Suprapubic skin (tissue), 3 donors: ENCODE measurements around the gene EDC4.

ENCODE experiments used
- POLR2AphosphoS5 ChIP-seq, 3 donors: sonication (generic); formaldehyde crosslinking; IDR thresholded peaks; one replicate each; pipeline ENCODE4 v1.6.1; 2017; ENCODE audit warnings: antibody characterized with exemption in 3 of 3
- TF ChIP-seq, protein P1 (sequence below), 2 donors: fragments of 200-600 bp in 1 of 2; fragments of 450-650 bp in 1 of 2; sonication (generic) in 1 of 2; IDR thresholded peaks; one replicate each; pipeline ENCODE4 v1.5.1; 2016 to 2019; ENCODE audit warnings: antibody characterized with exemption in 2 of 2, mild to moderate bottlenecking in 1 of 2, moderate library complexity in 1 of 2

DNA sequence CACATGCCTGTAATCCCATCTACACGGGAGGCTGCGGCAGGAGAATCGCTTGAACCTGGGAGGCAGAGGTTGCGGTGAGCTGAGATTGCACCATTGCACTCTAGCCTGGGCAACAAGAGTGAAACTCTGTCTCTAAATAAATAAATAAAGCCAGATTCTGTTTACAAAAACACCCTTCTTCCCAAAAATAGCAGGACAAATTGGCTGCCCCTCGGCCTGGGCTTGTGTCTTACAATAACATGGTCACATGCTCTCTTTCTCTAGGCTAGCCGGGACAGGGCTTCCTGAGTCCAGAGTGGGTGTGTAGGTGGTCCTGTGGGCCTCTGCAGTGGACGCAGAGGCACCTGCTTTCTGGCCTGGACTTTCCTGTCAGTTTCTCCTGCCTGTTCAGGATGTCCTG is 3.2 kb upstream of the EDC4 start:
- TF ChIP-seq, protein P1, sequence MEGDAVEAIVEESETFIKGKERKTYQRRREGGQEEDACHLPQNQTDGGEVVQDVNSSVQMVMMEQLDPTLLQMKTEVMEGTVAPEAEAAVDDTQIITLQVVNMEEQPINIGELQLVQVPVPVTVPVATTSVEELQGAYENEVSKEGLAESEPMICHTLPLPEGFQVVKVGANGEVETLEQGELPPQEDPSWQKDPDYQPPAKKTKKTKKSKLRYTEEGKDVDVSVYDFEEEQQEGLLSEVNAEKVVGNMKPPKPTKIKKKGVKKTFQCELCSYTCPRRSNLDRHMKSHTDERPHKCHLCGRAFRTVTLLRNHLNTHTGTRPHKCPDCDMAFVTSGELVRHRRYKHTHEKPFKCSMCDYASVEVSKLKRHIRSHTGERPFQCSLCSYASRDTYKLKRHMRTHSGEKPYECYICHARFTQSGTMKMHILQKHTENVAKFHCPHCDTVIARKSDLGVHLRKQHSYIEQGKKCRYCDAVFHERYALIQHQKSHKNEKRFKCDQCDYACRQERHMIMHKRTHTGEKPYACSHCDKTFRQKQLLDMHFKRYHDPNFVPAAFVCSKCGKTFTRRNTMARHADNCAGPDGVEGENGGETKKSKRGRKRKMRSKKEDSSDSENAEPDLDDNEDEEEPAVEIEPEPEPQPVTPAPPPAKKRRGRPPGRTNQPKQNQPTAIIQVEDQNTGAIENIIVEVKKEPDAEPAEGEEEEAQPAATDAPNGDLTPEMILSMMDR (IDR thresholded peaks at IDR 0.05): no peak
- TF ChIP-seq POLR2AphosphoS5 (IDR thresholded peaks at IDR 0.05): no peak
